HK-2 (cell line): ENCODE measurements around the gene CNGA2.
"Not testable (repeated sequence)": the region's sequence is repeated elsewhere in the genome, so short reads cannot be mapped to it uniquely, and the experiment has no call there.

Experiments used
- DNase-seq: peaks from one replicate; pipeline ENCODE4 v3.0.0-alpha.2; 2018; ENCODE audit not compliant: unreplicated experiment

Gene CNGA2

GRCh38 chrX:151734446-151734845 is at the start of gene CNGA2:
CNGA2 (plus strand) TSS chrX:151734746; CDS start chrX:151738484, 3,738 bp downstream.
- DNase-seq = no peak

- DNase-seq = no peak
Observed at GRCh38 chrX:151687635-151688034, 46.9 kb upstream of the CNGA2 start.

- DNase-seq = no peak
Observed at GRCh38 chrX:151688695-151689094, 45.9 kb upstream of the CNGA2 start.

- DNase-seq = no peak
Observed at GRCh38 chrX:151692825-151693224, 41.7 kb upstream of the CNGA2 start.

GRCh38 chrX:151694121-151694520 is 40.4 kb upstream of the CNGA2 start:
- DNase-seq = no peak

GRCh38 chrX:151694661-151695582 is 39.6 kb upstream of the CNGA2 start, which contains the start of gene PRRG3:
PRRG3 (plus strand) TSS chrX:151695458; CDS start chrX:151698815, 3,357 bp downstream.
- no peak for DNase-seq

GRCh38 chrX:151695583-151696340 is 38.8 kb upstream of the CNGA2 start:
- DNase-seq = no peak

GRCh38 chrX:151697082-151697481 is 37.5 kb upstream of the CNGA2 start:
- DNase-seq = not testable (repeated sequence)

GRCh38 chrX:151697522-151697921 is 37.0 kb upstream of the CNGA2 start:
- DNase-seq = no peak

- no peak for DNase-seq
Observed at GRCh38 chrX:151698485-151698884, 36.1 kb upstream of the CNGA2 start.

- no peak for DNase-seq
Observed at GRCh38 chrX:151699746-151700145, 34.8 kb upstream of the CNGA2 start.

GRCh38 chrX:151700581-151700980 is 34.0 kb upstream of the CNGA2 start:
- DNase-seq = no peak

- no peak for DNase-seq
Observed at GRCh38 chrX:151701071-151701470, 33.5 kb upstream of the CNGA2 start.

GRCh38 chrX:151701531-151701930 is 33.0 kb upstream of the CNGA2 start:
- DNase-seq = no peak

GRCh38 chrX:151702026-151702714 is 32.4 kb upstream of the CNGA2 start:
- DNase-seq = no peak

- no peak for DNase-seq
Observed at GRCh38 chrX:151702741-151703340, 31.7 kb upstream of the CNGA2 start.

- no peak for DNase-seq
Observed at GRCh38 chrX:151703487-151703886, 31.1 kb upstream of the CNGA2 start.

GRCh38 chrX:151704041-151704663 is 30.4 kb upstream of the CNGA2 start:
- no peak for DNase-seq

GRCh38 chrX:151708821-151709220 is 25.7 kb upstream of the CNGA2 start:
- DNase-seq = no peak

GRCh38 chrX:151710457-151710856 is 24.1 kb upstream of the CNGA2 start:
- DNase-seq = no peak

- DNase-seq = no peak
Observed at GRCh38 chrX:151711154-151711553, 23.4 kb upstream of the CNGA2 start.
